HG03354 (cell line): ENCODE results near the gene ADAM23.

Source experiments
- ATAC-seq: cut with Tn5 transposase; IDR thresholded peaks from one replicate; pipeline ENCODE4 v1.9.1; 2021; ENCODE audit warnings: mild to moderate bottlenecking; ENCODE audit not compliant: unreplicated experiment, poor library complexity, severe bottlenecking

Gene ADAM23

DNA sequence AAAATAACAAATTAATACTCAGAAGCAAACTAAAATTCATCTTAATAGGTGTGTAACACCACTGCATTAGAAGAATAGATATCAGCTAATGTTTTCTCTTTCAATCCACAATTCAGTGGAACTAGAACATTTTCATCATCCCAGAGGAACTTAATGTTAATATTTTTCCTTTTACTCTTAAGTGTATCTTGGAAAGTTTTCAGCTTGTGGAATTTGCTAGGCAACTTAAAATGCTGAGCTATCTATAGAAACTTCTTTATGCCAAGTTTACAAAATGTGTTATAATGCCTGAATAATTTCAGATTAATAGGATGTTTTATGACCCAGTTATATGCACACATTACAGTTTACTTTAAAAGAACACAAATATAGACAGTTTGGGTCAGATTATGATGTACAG, 112.4 kb downstream of the ADAM23 start:
- ATAC-seq = no peak

DNA sequence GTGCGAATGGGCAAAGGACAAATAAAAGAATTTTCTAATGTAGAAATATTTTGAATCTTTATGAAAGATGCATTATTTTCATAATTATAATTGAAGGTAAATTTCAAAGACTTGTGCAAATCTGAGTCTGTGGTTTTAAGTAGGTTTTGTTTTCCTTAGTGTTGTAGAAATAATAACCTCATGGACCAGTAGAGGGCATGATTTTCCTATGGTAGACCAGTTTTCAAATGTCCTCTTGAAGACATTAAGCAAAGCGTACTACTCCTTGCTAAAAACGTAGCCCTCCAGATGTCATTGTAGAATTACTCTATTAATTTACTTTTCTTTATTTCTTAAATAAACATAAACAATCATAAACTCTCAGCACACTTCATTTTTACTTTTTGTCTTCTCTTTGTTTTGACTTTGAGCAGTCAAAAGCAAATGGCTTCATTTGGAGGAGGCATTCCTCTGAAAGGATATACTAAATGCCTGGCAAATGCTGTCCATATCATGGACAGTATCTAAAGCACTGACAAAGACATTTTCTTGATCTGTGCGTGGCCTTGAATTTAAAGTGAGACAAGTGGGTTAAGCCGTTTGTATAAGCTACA, 113.1 kb downstream of the ADAM23 start:
- ATAC-seq = peak; percentile 73

DNA sequence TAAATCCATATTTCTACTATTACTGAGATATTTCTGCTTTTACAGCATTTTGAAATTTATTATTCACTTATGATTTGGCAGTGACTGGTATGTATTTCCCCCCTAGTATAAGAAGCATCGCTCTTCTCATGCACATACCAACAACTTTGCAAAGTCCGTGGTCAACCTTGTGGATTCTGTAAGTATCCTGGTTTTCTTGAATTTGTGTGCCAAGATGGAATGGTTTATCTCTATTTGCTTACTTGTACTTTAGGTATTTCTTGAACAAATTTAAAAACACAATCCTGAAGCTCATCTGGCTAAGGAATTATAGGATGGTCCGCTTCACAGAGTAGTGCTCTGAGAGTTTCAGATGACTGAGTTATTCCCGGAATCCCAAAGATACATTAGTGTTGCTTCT, 114.0 kb downstream of the ADAM23 start:
- no peak for ATAC-seq

DNA sequence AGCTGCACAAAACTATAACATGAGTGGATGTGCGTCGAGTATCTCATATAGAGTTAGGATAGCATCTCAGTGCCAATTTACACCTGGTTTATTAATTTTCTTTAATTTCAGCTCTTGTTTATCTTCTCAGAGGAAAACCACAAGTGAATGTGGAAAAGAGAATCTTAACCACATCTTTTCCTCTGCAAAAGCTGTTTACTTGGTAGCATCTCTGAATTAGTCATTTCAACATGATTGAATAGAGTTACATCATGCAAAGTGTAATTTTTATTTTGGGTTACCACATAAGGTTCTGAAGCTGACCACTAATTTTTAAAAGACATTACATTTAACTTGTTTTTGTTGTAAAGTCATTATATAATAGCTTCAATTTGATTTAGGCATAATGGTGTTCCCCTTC, 115.2 kb downstream of the ADAM23 start:
- ATAC-seq = no peak

DNA sequence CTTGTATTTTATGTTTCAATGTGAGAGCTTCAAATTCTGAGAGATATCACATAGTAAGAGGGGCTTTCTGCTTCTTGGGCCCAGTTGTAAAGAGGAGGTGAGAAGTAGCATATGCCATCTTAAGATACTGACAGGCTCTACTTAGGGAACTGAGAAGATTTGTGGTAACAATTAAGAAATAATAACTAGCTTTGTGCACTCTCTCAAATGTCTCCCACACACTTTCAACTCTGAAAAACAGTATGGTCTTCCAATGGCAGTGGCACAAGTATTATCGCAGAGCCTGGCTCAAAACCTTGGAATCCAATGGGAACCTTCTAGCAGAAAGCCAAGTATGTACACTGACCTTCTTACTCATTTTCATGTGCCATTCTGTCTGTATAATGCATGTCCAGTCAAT, 118.6 kb downstream of the ADAM23 start:
- no peak for ATAC-seq

DNA sequence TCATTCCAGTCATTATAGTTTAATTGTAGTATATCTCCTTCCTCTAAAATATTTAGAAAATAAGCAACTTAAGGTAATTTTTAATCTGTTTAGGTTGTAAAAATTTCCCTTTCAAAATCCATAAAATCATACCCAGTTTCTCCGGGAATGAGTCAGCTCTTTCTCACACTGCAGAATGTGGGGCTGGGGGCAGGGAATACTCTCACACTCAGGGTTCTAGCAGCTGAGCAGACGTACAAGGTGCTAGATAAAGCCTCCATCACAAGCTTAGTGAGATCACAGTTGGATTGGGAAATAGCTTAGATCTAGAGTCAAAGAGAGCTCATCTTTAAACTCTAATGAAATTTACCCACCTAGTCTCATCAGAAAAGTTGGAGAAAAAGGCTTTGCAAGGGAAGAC, 119.0 kb downstream of the ADAM23 start:
- no peak for ATAC-seq

DNA sequence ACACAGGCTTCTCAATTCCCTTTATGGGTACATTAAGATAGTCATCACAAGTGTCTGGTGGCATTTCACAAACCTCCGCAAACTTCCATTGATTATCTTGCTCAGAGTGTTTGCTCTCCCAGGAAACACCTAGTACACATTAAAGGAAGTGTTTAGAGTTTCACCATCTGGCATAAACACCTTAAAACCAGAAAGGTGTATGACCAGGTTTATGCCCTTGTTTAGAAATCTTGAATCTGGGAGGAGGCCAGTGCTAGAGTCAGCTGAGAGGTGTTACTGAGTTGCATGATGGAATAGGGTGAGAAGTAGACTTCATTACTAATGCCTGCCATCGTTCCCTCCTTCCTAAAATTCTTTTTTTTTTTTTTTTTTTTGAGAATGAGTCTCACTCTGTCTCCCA, 120.0 kb downstream of the ADAM23 start:
- no peak for ATAC-seq

DNA sequence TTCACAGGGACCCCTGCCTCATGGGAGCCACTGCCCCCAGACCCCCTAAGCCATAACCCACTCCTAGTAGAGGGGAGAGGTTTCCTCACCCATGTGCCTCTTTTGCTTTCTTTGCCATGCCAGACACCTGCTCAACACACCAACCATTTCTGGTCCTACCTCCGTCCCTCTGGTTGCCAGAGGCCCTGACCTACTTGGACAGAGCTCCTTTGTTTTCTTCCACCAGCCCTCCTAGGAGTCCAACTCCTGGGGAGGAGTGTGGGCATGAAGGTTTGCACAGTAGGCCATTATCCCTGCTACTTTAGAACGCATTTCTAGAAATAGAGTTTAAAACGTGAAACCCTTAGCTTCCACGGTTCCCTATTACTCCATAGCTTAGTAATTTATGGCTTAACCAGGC, 122.3 kb downstream of the ADAM23 start:
- no peak for ATAC-seq

DNA sequence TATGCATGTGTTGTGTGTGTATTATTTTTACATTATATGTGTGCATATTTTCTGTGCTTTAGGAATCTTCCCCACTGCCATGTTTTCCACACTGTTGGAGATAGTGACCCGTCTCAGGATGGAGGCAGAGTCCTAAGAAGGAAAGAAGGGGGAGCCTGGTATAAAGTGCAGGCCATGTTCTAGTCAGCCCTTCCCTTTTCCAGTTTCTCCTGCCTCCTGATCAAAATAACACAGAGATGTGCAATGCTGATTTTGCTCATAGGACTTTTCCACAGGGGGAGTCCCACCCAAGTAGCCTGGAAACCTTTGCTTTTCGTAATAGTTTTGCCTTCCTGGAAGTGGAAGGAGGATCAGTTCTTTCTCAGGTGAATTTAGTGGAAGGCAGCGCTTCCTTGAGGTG, 126.1 kb downstream of the ADAM23 start:
- ATAC-seq = no peak

DNA sequence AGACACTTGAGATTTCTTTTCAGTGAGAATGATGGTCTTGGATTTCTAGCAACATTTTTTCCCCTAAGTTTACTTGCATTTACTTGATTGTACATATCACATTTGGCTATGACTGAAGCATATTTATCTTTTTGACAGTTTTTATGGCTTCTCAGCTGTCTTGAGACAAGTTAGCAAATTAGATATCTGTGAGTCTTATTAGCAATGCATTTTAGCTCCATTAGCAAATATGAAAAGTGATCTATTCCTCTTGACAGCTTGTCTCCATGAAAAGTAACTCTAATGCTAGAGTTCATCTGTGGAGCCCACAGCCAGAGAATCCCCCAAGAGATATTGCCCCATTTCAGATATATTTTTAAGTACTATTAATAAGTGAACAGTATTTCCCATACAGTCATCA, 126.9 kb downstream of the ADAM23 start:
- ATAC-seq = no peak

DNA sequence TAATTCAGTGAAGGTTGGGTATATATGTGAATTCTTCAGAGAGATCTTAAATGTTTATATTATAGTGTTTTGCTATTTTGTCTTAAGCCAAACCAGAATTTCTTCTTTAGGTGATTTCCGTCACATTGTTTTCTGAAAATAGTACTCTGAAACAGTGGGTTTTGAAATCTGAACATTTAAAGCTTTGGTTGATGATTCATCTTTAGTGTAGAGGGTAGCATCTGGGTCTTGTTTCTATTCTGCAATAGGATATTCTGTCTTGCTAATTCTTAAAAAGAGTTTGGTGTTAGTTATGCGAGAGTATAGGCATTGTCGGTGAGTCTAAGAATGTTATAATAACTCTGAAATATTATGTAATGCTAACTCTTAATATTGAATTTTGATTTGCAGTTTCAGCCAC, 129.4 kb downstream of the ADAM23 start:
- no peak for ATAC-seq

DNA sequence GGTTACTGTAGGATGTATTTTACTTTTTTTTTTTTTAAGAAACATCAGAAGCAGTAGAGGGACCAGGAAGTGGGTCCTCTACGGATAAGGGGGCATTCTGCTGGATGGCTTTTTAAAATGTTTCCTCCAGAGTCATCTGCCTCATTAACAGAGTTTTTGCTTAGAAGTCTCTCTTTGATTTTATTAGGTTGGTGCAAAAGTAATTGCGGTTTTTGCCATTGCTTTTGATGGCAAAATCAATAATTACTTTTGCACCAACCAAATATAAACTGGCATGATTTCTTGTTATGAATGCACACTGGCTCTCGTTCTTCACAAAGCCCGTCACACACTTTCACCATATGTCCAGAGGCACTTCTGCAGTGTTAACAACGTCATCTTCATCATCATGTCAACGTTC, 130.5 kb downstream of the ADAM23 start:
- no peak for ATAC-seq

DNA sequence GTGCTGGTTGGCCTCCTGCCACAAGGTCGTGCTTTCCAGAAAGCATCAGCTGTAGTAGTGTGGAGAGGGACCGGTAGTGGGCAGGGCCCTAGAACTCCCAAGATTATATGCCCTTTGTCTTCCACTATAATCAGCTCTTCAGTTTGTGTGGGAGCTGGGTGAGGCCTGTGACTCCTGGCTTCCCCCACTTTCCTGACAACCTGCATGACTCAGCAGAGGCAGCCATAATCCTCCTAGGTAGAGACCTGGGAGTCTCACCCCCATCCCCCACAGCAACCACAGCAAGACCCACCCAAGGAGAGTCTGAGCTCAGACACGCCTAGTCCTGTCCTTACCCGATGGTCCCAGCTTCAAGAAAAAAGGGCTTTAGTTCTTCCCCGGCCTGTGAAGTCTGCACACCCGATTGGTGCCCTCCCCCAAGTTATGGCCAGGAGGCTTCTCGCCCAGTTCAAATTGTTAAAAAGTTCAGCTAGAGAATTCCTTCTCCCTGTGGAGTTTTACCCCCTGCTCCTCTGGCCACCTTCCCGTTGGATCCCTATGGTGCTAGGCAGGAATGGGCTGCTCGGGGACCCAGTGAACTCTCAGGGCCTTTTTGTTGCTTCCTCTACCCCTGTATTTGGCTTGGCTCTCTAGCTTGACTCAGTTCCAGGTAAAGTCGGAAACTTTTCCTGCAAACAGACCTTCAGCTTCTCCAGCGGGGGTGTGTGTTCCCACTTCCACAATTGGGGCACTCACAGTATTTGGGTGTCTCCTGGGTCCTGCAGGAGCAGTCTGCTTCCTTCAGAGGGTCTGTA, 141.2 kb downstream of the ADAM23 start:
- no peak for ATAC-seq

DNA sequence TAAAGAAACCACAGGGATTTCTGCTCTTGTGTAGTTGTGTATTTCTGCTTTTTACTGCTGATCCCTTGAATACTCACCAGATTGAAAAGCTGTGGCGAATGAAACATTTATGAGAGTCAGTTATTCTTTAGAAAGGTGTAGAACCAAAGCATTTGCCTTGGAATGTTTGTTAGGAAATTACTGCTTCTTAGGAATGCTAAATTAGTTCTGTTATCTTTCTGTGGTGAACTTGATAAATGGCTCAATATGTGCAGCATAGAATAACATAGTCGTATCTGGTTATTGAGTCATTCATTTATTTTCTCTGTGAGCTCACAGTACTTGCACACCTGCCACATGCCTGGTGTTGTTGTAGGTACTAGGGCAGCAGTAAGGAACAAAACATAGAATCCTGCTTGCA, 142.0 kb downstream of the ADAM23 start:
- ATAC-seq = no peak

DNA sequence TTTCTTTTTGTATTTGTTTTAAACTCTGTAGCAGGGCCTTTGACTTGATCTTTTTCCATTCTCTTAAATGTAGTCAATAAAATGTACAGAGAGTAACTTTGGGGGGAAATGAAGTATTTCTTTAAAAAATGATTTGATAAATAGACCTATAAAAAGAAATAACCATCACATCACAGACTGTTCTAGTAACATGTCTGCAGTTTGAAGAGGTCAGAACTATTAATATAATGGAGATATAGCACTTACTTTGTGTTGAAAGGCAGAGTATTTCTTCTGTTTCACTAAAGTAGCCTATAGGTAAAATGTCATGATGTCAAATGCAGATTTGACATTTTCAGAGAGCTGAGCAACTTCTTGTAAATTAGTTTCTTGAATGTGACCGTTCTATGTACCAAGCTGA, 143.3 kb downstream of the ADAM23 start:
- ATAC-seq = no peak

DNA sequence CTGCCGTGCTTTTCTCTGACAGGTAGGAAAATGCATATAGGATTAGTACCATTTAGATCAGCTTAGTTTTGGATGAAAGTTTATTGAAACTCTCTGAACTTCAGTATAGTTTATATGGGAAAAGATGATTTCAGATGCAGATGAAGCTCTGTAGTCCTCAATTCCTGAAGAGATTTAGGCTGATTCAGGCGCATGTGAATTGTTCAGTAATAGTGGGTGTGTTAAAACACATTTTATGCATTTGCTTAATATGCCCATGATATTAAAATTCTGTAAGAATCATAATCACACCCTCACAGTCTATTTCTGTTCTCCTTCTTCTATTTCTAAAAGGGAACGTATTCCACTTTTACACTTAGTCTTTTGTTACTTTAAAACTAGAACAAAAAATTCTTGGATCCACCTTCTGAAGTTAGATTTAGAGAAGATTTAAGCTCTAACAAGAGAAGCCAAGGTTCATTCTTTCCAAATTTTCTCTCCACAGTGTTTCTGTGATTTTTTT, 154.4 kb downstream of the ADAM23 start:
- no peak for ATAC-seq

DNA sequence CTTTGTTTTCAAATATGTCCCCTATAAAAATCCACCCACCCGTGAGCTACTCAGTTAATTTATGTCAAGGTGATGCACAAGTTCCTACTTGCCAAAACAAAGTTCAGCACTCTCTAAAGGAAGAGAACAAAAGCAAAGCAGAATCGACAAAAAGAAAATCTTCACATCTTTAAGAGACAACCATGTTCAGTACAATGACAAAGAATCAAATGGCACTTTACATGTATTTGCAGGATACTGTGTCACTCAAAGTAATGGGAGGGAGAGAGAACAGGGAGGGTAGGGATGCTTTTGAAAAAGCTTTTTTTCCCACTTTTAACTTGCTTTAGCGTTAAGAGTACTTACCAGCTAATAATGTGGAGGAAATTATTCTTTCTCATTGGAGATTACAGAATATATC, 159.9 kb downstream of the ADAM23 start:
- no peak for ATAC-seq

DNA sequence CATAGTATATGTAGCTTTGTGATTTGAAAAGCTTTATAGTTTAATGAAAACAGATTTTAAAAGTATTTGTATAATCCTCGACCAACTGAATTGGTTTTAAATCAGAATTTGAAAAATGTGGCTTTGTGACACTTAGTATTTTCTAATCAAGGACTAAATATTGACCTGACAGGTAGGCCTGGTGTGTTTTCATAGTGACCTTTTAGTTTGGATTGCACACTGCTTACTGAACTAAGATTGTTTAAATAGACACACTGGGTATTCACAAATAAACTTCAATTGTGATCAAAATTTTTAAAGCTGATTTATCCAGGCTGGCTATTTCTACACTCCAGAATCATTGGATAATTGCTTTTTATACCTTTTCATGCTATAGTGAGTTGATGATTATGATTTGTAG, 167.1 kb downstream of the ADAM23 start:
- ATAC-seq = no peak

DNA sequence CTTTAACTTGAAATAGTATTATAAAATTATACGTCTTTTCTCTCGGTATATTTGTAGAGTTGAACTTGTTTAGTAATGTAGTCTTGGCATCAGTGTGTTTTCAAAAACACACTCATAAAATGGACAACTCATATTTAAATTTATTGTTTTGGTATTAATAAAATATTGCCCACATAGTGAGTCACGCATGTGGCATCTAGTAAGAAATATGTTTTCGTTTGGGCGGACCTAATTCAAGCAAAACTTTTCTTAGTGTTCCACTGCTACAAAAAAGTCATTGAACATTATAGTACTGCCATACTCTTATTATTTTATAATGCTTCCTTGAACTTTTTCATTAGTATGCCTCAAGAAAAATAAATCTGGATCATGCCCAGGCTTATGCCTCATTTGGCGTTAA, 167.9 kb downstream of the ADAM23 start:
- ATAC-seq = no peak

DNA sequence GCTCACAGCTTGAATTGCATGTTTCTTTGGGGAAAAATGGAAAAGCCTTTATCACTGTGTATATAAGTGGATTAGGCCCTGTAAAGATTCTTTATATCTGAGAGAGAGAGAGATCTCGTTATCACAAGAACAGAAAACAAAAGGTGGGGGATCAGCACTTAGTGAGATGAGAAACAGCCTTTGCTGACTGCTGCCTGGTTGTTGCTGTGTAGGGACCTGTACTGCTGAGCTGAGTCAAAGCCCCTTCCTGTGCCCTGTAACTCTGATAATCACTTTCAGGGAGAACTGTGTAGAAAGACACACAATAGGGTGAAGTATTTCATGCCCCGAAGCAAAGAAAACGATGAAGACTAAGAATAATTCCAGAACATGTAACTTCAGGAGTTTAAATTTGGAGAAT, 168.4 kb downstream of the ADAM23 start:
- ATAC-seq = no peak

DNA sequence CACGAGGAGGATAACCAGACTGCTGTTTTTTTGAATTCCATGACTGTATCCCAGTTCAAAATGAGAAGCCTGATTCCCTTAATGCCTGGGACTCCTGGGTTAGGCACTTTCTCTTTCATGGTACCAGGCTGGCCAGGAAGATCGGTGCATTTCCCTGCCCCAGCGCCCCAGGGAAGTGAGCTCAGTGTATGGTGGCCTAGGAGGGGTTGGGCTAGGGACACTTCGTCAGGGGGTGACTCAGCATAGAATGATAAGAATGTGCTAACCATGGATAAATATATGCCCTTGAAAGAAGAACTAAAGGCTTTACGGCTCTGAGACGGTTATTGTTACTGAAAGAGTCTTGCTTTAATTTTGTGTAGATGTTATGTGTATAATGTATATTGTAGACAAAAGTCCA, 171.5 kb downstream of the ADAM23 start:
- no peak for ATAC-seq
